ENCODE measurements around the gene HOXB4.
A peak's percentile ranks its signal among the peaks of the same experiment; 100 is the strongest.

HOXB4 gene

DNA sequence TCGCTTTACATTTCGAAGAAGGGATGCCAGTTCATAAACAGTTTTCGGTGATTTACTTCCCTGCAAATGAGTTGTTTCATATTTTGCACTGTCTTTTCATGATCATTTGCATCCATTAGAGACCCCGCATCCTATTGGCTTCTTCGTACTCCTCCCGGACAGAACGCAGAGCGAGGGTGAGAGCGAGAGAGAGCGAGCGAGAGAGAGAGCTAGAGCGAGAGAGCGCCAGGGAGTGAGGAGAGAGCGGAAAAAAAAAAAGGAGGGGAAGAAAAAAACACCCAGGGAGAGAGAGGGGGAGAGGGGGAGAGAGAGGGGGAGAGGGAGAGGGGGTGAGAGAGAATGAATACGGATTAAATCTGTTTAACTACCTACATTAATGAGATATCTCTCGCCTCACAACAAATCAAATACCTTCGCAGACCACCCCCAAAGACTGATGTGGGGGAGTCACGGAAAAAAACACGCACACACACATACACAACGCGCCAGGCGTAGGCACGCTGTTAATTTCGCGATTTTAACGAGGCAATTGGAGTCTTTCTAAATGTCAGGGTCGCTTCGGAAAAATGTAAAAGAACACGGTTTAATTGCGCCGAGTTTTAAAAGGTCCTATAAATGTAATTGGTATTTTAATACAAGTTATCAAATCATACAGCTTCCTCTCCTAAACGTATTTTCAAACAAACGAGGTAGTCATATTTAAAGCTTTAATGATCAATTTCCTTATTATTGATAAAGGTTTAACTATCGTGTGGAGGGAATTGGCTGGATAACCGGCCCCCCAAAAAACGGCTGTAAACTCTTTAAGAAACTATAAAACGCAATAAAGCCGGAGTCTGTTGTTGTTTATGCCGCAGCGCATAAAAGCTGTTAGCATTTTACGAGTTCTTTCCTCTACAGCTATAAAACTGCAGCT is 37.2 kb upstream of the HOXB4 start, which contains the start of gene HOXB8:
Gene HOXB8, minus strand, starts transcription at position 246 of the 916 bp plus-strand sequence. CDS start 588 bp downstream, outside the sequence.
- DNase-seq: no peak

DNA sequence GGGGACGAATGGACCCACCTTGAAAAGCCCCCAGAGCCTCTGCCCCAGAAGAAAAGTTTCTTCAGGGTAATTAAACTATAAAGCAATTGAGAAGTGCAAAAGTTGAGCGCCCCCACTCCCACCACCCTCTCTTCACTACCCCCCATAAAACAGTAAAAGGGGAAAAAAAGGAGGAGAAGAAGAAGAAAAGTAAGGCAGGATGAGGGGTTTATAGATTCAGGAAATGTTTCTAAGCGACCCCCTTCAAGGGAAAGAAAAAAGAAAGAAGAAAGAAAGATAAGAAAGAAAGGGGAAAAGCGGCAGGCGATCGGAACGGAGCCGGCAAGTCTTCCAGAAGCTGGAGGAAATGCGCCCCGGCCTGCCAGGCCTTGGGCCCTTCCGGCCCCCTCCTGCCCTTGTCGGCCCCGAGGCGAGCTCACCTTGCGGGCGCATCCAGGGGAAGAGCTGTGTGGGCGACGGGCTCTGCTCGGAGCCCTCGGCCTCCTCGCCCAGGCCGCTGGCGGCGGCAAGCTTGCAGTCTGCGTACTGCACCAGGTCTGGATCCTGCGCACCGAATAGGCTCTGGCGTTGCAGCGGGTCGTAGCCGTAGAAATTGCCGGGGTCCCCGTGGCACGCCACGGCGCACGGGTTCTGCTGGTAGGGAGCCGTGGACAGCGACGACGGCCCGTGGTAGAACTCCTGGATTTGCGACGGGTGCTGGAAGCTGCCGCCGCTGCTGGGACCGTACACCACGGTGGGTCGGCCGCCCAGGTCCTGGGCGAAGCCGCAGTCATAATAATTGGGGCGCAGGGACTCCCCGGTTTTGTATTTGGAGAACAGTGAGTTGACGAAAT is 35.9 kb upstream of the HOXB4 start:
- DNase-seq: no peak

DNA sequence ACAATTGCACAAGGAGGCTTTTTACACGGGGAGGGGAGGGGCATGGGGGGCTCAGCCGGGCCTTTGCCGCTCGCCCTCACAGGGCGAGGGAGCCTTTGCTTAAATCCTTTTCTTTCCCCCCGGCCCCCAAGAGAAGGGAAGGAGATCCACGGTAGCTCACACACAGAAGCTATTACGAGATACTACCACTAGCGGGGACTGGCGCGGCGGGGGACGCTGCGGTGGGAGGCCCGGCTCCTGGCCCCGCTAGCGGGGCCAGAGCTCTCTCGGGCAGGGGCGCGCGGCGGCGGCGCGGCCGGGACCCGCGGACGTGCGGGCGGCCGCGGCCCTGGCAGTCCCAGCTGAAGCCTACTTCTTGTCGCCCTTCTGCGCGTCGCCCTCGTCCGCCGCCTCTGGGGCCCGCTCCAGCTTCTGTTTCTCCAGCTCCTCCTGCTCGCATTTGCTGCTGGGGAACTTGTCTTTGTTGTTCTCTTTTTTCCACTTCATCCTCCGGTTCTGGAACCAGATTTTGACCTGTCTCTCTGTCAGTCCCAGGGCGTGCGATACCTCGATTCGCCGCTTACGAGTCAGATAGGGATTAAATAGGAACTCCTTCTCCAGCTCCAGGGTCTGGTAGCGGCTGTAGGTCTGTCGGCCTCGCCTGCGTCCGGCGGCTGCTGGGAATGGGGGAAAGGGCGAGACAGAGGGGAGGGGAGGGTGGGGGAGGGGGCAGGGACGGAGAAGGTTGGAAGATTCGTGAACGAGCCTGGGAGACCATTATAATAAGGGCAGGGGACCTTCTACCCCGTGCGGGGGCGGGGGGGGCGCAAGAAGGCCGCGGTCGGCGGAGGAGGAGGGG is 34.9 kb upstream of the HOXB4 start:
- peak; percentile 54 for DNase-seq

DNA sequence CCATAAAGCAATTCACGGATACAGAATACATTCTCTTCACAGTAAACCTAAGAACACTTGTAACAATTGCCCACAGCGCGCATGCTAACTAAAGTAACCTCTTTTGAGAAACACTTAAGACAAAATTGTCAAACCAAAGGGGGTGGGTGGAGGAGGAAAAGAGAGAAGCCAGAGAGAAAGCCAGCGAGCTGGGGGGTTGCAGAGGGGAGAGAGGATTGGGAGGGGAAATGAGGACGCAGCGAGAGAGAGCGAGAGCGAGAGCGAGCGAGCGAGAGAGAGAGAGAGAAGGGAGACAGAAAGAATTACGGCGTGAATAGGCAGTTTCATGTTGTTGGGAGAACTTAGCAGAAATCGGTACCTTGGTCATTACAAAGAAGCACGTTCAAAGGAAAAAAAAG is 34.3 kb upstream of the HOXB4 start:
- no peak for DNase-seq

DNA sequence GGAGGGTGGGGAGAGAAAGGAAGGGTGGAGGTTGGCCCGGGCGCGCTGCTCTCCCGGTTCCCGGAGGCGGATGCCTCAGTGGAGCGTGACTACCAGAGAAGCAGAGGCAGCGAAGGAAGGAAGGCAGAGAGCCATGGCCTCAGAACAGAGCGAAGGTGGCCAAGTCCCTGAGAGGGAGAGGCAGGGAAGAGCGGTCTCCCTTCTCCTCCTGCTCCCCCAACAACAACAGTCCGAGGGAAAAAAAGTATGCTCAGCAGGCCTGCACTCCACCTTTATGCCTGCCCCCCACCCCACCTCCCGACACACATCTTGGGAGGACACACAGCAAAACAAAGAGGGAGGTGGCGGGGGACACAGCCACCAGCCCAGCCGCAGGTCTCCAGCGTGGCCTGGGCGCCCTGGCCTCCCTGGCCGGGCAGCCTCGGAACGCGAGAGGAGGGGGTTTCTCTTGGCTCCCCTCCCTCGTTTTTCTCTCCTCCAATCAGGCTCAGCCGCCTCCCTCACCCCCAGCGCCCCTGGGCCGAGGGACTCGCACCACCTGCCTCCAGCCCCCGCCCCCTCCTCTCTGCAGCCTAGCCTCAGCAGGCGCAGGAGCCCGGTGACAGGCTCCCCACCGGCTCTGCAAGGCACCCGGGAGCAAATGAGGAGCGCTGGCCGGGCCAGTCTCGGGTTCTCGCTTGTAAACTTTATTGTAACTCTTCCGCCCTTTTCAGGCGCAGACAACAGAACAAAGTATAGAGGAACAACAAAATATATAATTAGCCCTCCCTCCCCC is 33.7 kb upstream of the HOXB4 start:
- no peak for DNase-seq

DNA sequence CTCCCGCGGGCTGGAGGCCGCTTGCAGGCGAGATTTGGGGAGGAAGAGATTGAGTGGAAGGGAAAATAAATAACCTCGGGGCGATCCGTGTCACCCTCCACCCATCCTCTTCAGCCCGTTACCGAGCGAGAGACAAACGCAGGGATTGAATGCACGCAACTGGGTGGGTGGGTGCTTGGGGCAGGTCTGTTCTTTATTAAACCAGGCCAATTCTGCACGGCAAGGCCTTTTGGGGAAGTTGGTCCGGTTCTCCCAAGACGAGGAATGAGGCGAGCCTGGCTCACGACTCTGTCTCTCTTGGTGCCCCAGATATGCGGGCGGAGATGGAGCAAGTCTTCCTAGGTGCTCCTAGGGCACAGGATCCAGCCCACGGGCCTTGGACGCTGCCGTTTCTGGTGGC is 33.1 kb upstream of the HOXB4 start:
- DNase-seq: no peak

DNA sequence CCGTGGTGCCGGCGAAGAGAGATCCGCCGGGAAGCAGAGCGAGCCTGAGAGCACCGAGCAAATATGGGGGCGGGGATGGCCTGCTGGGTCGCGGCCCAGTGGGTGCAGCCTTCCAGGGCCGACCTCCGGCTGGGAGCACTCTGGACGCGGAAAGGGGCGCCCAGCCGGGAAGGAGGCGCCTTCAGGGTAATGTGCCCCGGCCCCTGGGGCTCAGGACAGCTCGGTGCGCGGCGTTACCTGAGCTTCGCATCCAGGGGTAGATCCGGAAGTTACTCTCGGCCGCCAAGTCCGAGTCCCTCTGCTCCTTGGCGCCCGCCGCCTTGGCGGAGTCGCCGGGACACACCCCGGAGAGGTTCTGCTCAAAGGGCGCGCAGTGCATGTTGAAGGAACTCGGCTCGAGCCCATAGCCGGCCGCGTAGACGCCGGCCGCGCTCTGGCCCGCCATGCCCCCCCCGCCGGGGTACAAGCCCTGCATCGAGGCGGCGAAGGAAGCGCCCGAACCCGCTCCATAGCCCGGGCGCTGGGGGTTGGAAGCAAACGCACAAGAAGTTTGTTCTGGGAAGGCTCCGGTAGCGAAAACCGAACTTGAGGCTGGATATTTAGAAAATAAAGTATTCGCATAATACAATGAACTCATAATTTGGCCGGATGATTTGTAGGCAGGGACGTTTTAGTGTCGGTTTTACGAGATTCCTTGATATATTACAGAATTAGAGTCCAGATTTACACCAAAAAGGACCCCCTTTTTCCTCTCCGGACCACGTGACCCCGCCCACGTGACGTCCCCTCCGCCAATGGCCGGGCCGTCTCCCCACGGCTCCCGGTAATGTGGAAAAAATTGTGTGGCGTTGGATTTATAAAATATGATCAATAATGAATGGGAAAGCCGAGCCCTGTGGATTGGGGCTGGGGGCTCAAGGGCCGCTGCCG is 32.4 kb upstream of the HOXB4 start, which contains the start of gene HOXB7:
Gene HOXB7, minus strand, starts transcription at position 736 of the 930 bp plus-strand sequence. Its CDS starts 99 bp downstream, at position 637.
- DNase-seq: peak; percentile 65

DNA sequence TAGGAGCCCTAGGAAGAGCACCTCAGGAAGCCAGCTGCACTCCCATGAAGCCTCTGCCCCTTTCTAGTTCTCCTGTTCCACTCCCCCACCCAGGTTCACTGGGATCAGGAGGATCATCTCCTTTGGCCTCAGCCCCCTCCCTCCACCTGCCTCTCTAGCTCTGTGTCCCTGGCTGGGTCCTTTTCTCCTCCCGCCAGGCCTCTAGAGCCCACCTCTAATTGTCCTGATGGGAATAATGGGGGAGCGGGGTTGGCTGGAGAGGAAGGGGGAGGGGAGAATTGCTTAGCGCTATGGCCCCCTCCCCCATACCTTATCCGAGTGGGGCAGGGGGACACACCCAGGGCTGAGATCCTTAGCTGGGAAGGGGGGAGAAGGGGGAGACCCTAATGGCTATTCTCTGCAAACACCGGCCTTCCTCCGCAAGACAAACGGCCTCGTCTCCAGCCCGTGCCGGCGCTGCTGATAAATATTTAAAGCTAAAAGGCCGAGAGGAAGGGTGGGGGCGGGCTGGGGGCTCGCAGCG is 31.7 kb upstream of the HOXB4 start:
- no peak for DNase-seq

DNA sequence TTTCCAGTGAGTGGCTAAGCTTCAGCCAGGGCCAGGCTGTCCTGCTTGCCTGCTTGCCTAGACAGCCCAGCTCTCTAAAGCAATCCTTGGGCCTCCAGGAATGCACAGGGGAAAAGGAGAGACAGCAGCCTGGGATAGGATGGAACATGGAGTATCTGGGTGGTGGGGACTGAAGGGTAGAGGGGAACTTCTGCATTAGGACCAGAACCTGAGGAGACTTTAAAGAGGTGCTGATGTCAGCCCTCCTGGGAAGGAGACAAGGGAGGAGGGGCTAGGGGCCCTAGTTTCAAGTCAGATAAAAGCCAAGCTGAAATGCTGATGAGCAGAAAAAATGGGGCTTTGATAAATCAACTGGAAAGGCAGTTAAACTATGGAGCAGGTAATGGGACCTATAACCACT is 30.9 kb upstream of the HOXB4 start:
- DNase-seq: no peak

DNA sequence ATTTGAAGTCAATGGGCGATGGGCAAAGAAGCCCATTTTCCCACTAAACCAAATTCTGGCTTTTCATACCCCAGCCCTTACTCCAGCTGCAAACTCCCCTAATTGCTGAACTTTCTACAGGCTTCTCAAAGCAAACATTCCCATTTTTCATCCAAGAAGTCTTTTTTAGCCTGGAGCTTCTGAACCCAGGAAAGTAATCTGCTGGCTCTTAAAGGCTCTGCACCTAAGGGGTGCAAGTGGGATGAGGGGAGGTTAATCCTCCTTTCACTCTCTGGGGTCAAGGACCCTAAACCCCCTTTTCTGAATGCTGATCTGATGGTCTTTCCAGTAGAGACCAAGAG is 30.3 kb upstream of the HOXB4 start:
- no peak for DNase-seq

DNA sequence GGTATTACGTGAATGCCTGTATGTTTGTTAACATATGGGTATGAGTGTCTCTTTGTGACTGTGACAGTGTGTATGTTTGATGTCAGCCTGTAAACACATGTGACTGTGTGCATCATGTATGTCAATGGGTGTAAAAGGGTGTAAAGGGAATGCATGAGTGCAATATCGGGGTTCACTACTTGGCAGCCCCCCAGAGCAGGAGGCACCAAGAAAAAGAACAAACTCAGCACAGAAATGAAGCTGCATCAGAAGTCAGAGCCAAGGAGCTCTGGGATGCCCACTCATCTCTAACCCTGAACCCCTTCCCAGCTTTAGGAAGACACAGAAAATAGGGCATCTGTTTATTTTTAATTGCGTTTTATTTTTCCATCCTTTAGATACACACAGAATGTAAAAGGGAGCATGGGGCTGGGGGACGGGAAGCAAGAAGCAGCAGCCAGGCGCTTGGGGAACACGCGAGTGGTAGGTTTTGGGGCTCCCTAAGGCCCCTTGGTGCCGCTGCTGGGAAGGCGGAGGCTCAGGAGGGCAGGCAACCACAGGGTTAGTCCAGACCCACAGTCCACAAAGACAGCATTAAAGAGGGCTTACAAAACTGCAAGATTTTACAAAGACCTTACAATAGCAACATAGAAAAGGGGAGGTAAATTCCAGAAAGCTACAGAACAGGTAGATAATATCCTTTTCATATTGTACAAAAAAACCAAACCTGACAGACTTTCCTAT is 28.9 kb upstream of the HOXB4 start:
- no peak for DNase-seq

DNA sequence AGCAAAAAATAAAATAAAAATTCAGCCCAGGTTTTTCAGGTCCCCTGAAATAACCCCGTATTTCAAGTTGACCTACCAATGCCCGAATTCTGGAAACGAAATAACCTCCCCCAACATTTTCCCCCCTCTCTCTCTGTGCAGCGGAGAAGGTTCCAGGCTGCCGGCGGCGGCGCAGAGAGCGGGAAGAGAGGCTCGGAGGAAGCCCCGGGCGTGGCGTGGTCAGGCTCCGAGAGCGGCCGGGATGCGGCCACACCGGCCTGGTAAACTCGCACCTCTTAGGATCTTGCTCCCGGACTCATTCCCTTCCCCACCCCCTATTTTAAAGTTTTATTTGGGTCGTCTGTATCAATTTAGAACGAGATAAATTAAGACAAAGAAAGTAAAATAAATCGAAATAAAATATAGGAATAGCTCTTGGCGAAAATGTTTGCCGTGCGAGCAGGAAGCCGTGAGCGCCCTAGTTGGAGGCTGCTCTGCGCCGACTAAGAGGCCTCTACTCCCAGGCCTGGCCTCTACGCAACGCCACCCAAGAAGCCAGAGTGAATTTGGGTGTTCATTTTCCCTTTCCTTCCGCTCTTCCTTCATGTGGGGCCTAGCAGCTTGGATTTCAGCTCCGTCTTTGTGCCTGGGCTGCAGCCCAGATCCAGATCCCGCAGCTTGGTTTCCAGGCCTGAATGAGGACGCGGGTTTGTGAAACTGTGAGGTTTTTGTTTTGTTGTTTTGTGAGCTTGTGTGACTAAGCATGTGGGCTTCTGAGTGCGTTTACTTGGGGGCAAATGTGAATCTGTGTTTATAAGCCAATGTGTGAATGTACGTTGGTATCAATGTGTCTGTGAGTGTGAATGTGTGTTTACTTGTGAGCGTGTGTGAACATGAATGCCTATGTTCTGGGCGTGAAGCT is 28.1 kb upstream of the HOXB4 start:
- DNase-seq: no peak

DNA sequence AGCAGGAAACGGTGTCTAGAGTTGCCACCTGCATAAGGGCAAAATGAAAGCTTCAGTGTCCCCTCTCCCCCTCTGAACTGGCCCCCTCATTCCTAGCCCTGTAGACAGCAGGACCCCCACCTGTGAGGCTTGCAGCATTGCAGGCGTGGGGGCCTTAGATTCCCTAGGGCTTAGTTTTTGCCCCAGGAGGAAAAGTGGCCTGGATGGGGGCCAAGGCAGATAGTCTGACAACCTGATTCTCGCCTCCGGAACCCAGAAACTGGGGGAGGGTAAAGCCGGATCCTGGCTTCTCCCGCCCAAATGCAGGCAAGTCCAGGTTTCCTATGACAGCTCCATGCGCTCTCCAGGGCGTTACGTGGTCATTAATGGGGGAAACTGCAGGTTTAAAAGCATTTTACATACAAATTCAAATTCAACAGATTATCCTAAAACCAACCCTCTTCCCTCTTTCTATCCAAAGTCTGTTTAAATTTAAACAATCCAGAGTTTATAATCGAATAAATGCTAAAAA is 27.3 kb upstream of the HOXB4 start:
- DNase-seq: no peak

DNA sequence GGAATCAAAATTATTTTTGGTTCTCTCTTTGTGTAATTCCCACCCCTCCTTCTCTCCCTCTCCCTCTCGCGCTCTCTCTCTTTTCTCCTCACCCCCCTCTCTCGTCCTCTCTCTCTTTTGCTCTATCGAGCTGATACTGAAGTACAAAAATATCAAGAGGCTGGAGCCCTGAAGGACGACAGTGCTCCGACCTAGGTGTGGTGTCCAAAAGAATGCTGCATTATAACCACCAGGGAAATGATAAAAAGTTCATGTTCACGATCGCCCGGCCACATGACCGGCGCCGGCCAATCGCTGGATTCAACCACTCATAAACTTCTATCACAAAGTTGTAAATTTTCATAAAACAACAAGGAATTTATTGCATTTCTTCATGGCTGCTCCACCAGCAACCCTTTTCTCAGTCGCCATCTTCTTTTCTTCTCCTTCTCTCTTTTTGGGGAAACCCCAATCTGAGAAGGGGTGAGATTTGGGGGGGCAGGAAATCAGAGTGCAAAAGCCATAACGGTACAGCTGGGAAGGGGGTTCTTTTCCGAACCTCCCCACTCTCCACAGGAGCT is 26.7 kb upstream of the HOXB4 start, which contains the start of gene HOXB6:
Gene HOXB6, minus strand, starts transcription at position 217 of the 560 bp plus-strand sequence. CDS start 6,836 bp downstream, outside the sequence.
- no peak for DNase-seq

DNA sequence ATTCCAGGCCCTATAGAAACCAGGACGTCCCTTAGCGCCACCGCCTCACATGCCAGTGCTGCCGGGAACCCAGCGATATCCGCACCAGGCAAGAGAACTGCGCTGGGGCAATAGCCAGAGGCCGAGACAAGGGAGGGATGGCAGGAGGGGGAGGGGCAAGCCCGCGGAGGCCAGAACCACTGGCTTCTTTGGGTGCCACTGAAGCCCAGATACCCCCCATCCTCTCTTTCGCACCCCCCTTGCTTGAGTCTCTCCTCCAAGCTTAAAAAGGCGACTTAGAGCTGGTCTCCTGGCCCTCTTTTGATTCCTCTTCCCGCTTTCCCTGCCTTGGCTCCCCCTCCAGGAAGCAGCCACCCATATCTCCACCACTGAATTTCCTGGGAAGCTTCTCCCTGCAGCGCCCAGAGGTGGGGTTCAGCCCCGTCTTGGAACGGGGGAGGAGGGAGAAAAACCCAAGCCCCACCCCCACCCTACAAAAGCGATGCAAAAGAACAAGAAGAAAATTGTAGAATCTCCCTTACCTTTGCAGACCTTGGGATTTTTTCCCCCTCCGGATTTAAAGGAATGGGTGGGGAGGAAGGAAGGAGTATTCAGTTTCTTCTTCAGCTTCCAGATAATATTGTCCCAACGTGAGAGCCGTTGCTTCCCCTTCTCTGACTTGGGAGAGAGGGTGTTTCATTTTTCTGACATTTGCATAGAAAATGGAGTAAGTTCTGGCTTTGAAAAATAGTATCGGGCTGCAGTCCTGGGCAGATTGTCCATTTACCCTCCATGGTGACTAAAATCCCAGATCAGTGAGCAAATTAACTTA is 26.0 kb upstream of the HOXB4 start:
- DNase-seq: no peak

DNA sequence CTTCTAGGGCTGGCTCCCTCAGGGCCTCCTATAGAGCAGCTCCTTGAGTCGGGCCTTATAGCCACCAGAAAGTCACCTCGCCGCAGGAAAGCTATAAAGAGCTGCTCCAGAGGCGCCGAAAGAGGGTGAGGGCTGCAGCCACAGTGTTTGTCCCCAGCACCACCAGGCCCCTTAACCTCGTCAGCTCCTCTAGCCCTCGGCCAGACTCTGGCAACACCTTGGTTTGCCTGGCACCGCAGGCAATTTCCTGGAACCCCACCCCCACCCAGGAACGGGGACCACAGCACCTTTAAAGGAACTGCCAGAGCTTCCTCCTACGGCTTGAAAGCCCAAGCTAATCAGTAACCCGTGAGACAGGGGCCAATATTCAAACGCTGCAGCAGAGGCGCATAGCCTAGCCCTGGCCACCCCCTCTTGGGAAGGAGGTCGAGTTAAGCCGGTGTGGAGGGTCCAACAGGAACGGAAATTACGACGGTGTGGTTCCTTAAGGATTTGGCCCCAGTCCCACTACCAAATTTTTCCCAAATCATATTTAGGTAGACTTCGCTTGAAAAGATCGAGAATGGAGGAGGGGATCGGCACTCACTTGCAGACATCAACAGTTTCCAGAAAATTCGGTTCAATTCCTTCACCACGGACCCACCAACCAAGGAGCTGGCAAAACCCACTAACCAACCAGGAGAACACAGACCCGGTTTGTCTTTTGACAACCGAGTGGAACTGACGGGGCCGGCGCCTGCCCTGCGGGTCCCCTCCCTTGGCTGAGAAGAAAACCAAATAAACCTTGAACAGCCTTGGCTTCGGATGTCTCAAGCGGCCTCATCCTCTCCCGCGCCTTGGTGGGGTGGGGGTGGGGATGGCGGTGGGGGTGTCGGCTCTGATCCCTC is 23.6 kb upstream of the HOXB4 start:
- DNase-seq: no peak

Measured in CD4-positive, alpha-beta T cell treated with Interleukin-10 for 1 hour (primary cell).